Measurements from ENCODE around the gene CDAN1. TPM values are rescaled to one million over a fixed set of nuclear protein-coding genes. Genes with fewer than 3 reads are reported as not detected.

Gene CDAN1
- total RNA-seq, 1 donor from 2014 or later, result 14.6 TPM

- no peak overlapping the region for H2AFZ ChIP-seq (ENCODE audit: low read depth, low read length)
- H3K27me3 ChIP-seq (ENCODE audit: insufficient read depth, low read length), result no peaks in the 10 kb centered on the region
- FAIRE-seq (no peak), DNase-seq (ENCODE audit: low read depth) (no peak)
- H3K36me3 ChIP-seq (ENCODE audit: insufficient read depth, low read length), result peaks cover 19% of the 10 kb centered on the region
- no peak overlapping the region for H3K27ac ChIP-seq (ENCODE audit: low read depth, low read length)
- Mint-ChIP-seq H3K9me3 (ENCODE audit: unreplicated experiment) (no peaks in the 10 kb centered on the region), H3K27me3 (ENCODE audit: low read depth, unreplicated experiment) (no peaks in the 10 kb centered on the region), H3K4me1 (ENCODE audit: low read depth, unreplicated experiment) (no peaks in the 10 kb centered on the region), H3K27ac (ENCODE audit: unreplicated experiment) (no peak overlapping the region), H3K36me3 (ENCODE audit: low read depth, unreplicated experiment) (peaks cover 34% of the 10 kb centered on the region), H3K4me3 (ENCODE audit: unreplicated experiment) (no peak overlapping the region)
- peaks cover 6% of the 10 kb centered on the region for H3K4me1 ChIP-seq (ENCODE audit: insufficient read depth, low read length)
- H3K9ac ChIP-seq (ENCODE audit: low read length), result no peak overlapping the region
- TF ChIP-seq, protein P1, sequence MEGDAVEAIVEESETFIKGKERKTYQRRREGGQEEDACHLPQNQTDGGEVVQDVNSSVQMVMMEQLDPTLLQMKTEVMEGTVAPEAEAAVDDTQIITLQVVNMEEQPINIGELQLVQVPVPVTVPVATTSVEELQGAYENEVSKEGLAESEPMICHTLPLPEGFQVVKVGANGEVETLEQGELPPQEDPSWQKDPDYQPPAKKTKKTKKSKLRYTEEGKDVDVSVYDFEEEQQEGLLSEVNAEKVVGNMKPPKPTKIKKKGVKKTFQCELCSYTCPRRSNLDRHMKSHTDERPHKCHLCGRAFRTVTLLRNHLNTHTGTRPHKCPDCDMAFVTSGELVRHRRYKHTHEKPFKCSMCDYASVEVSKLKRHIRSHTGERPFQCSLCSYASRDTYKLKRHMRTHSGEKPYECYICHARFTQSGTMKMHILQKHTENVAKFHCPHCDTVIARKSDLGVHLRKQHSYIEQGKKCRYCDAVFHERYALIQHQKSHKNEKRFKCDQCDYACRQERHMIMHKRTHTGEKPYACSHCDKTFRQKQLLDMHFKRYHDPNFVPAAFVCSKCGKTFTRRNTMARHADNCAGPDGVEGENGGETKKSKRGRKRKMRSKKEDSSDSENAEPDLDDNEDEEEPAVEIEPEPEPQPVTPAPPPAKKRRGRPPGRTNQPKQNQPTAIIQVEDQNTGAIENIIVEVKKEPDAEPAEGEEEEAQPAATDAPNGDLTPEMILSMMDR (IDR thresholded peaks at IDR 0.05; ENCODE audit: insufficient read depth, low read depth, low read length), result no peak
- TF ChIP-seq EZH2 (IDR thresholded peaks at IDR 0.05; ENCODE audit: insufficient read depth, low read length), result no peak
- no peak overlapping the region for H3K4me3 ChIP-seq (ENCODE audit: insufficient read depth, low read depth, low read length)
- H3K4me2 ChIP-seq (ENCODE audit: low read length), result no peak overlapping the region
- no peaks in the 10 kb centered on the region for H3K9me3 ChIP-seq (ENCODE audit: insufficient read depth, low read depth, low read length)
- H4K20me1 ChIP-seq (ENCODE audit: insufficient read depth, low read length), result peaks cover 8% of the 10 kb centered on the region
- H3K79me2 ChIP-seq (ENCODE audit: insufficient read depth, low read length), result no peaks in the 10 kb centered on the region
Measured at GRCh38 chr15:42721016-42721415, 15.9 kb downstream of the CDAN1 start.

GRCh38 chr15:42720071-42720470 is 16.9 kb downstream of the CDAN1 start:
- Mint-ChIP-seq H3K27me3 (ENCODE audit: low read depth, unreplicated experiment) (no peaks in the 10 kb centered on the region), H3K4me1 (ENCODE audit: low read depth, unreplicated experiment) (no peaks in the 10 kb centered on the region), H3K9me3 (ENCODE audit: unreplicated experiment) (no peaks in the 10 kb centered on the region), H3K4me3 (ENCODE audit: unreplicated experiment) (no peak overlapping the region), H3K27ac (ENCODE audit: unreplicated experiment) (no peak overlapping the region), H3K36me3 (ENCODE audit: low read depth, unreplicated experiment) (peaks cover 33% of the 10 kb centered on the region)
- no peak overlapping the region for H2AFZ ChIP-seq (ENCODE audit: low read depth, low read length)
- H3K79me2 ChIP-seq (ENCODE audit: insufficient read depth, low read length), result no peaks in the 10 kb centered on the region
- H3K36me3 ChIP-seq (ENCODE audit: insufficient read depth, low read length), result peaks cover 16% of the 10 kb centered on the region
- H4K20me1 ChIP-seq (ENCODE audit: insufficient read depth, low read length), result peaks cover 8% of the 10 kb centered on the region
- no peak overlapping the region for H3K9ac ChIP-seq (ENCODE audit: low read length)
- no peak overlapping the region for H3K4me2 ChIP-seq (ENCODE audit: low read length)
- H3K27me3 ChIP-seq (ENCODE audit: insufficient read depth, low read length), result no peaks in the 10 kb centered on the region
- no peak overlapping the region for H3K27ac ChIP-seq (ENCODE audit: low read depth, low read length)
- H3K4me1 ChIP-seq (ENCODE audit: insufficient read depth, low read length), result peaks cover 6% of the 10 kb centered on the region
- FAIRE-seq, result no peak
- DNase-seq (ENCODE audit: low read depth), result no peak
- H3K9me3 ChIP-seq (ENCODE audit: insufficient read depth, low read depth, low read length), result no peaks in the 10 kb centered on the region
- no peak overlapping the region for H3K4me3 ChIP-seq (ENCODE audit: insufficient read depth, low read depth, low read length)
- TF ChIP-seq EZH2 (IDR thresholded peaks at IDR 0.05; ENCODE audit: insufficient read depth, low read length), result no peak
- TF ChIP-seq, protein P1 (IDR thresholded peaks at IDR 0.05; ENCODE audit: insufficient read depth, low read depth, low read length), result no peak

DNA sequence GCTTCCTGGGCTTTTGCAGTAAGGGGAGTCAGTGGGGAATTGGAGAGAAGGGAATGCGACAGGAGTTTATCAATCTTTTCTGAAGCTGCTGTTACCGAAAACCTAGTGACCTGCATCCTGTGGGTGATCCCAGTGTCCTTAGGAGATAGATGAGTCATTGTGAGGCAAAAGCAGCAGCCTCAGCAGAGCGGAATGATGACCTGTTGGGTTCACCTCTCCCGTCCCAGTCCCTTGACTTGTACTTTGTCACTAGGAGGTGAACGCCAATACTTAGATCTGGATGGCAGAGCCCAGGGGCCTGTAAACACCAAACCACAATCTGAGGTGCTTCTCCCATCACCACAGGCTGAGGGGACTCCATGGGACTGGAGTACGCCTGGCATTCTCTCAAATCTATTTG is 17.9 kb downstream of the CDAN1 start:
- no peak overlapping the region for H3K4me3 ChIP-seq (ENCODE audit: insufficient read depth, low read depth, low read length)
- no peak overlapping the region for H3K4me2 ChIP-seq (ENCODE audit: low read length)
- peaks cover 8% of the 10 kb centered on the region for H4K20me1 ChIP-seq (ENCODE audit: insufficient read depth, low read length)
- no peaks in the 10 kb centered on the region for H3K9me3 ChIP-seq (ENCODE audit: insufficient read depth, low read depth, low read length)
- DNase-seq (ENCODE audit: low read depth) (no peak), FAIRE-seq (no peak)
- H3K9me3 Mint-ChIP-seq (ENCODE audit: unreplicated experiment), result no peaks in the 10 kb centered on the region
- peaks cover 27% of the 10 kb centered on the region for H3K36me3 Mint-ChIP-seq (ENCODE audit: low read depth, unreplicated experiment)
- H2AFZ ChIP-seq (ENCODE audit: low read depth, low read length), result no peak overlapping the region
- no peaks in the 10 kb centered on the region for H3K27me3 Mint-ChIP-seq (ENCODE audit: low read depth, unreplicated experiment)
- TF ChIP-seq, protein P1 (IDR thresholded peaks at IDR 0.05; ENCODE audit: insufficient read depth, low read depth, low read length), result no peak
- TF ChIP-seq EZH2 (IDR thresholded peaks at IDR 0.05; ENCODE audit: insufficient read depth, low read length), result no peak
- H3K79me2 ChIP-seq (ENCODE audit: insufficient read depth, low read length), result no peaks in the 10 kb centered on the region
- no peak overlapping the region for H3K9ac ChIP-seq (ENCODE audit: low read length)
- H3K27ac Mint-ChIP-seq (ENCODE audit: unreplicated experiment), result no peak overlapping the region
- no peak overlapping the region for H3K27ac ChIP-seq (ENCODE audit: low read depth, low read length)
- H3K4me1 ChIP-seq (ENCODE audit: insufficient read depth, low read length), result peaks cover 6% of the 10 kb centered on the region
- H3K27me3 ChIP-seq (ENCODE audit: insufficient read depth, low read length), result no peaks in the 10 kb centered on the region
- no peak overlapping the region for H3K4me3 Mint-ChIP-seq (ENCODE audit: unreplicated experiment)
- peaks cover 7% of the 10 kb centered on the region for H3K36me3 ChIP-seq (ENCODE audit: insufficient read depth, low read length)
- H3K4me1 Mint-ChIP-seq (ENCODE audit: low read depth, unreplicated experiment), result no peaks in the 10 kb centered on the region
